A549 (cell line): Measurements from ENCODE around the gene HSD11B1L. TPM values are rescaled to one million over a fixed set of nuclear protein-coding genes. Genes with fewer than 3 reads are reported as not detected.

Experiments used
- ATAC-seq, 2 experiments: fragments of 200-7000 bp in 1 of 2; fragments of >200 bp in 1 of 2; cut with Nextera tagmentation in 1 of 2; cut with Tn5 transposase in 1 of 2; 3 replicates each; pipeline versions ENCODE4 v1.8.0 to v1.9.1; 2018 to 2020; ENCODE audit warnings: mild to moderate bottlenecking in 1 of 2, moderate library complexity in 1 of 2
- CTCF ChIA-PET: fragments of 300-600 bp; sonication (Branson Sonifier 250); formaldehyde crosslinking; extraction: SDS; loops from one replicate; lab custom pipeline; 2021; ENCODE audit warnings: antibody characterized with exemption, inconsistent platforms; lab: Yijun Ruan, JAX
- POLR2A ChIA-PET: fragments of 350-600 bp; formaldehyde crosslinking; extraction: SDS; loops from one replicate; lab custom pipeline; 2021; ENCODE audit warnings: antibody characterized with exemption, inconsistent platforms; lab: Yijun Ruan, JAX
- DNase-seq, 2 experiments: peaks; one replicate each; pipeline versions ENCODE4 v3.0.0 to v3.0.0-alpha.2; 2011 to 2016; ENCODE audit warnings: low read depth in 1 of 2, low spot score in 1 of 2
- FAIRE-seq: peaks from 2 replicates; lab custom pipeline; 2011; peaks lifted over from hg19 to GRCh38; lab: Jason Lieb, UNC
- H3K27ac ChIP-seq, 2 experiments: fragments of >200 bp; sonication (Bioruptor Twin); formaldehyde crosslinking; 3 replicates each; pipeline ENCODE4 v1.5.1; 2016 to 2017
- H3K4me1 ChIP-seq: fragments of >200 bp; sonication (Bioruptor Twin); formaldehyde crosslinking; 3 replicates; pipeline ENCODE4 v1.6.1; 2016
- H3K4me2 ChIP-seq: fragments of >200 bp; sonication (Bioruptor Twin); formaldehyde crosslinking; 3 replicates; pipeline ENCODE4 v1.6.1; 2016
- H3K4me3 ChIP-seq: fragments of >200 bp; sonication (Bioruptor Twin); formaldehyde crosslinking; 3 replicates; pipeline ENCODE4 v1.5.1; 2016
- H3K9me3 ChIP-seq: fragments of >200 bp; sonication (Bioruptor Twin); formaldehyde crosslinking; 3 replicates; pipeline ENCODE4 v1.6.1; 2016
- ATOH8 ChIP-seq: fragments of 250-450 bp; sonication (Bioruptor Pico); IDR thresholded peaks from 2 replicates; pipeline ENCODE4 v1.5.0; 2020; ENCODE audit warnings: low read depth, mild to moderate bottlenecking, moderate library complexity
- CBX8 ChIP-seq: fragments of 200-600 bp; sonication (generic); IDR thresholded peaks from 2 replicates; pipeline ENCODE4 v1.6.1; 2016
- CEBPB ChIP-seq, 2 experiments: fragments of >200 bp in 1 of 2; sonication (Bioruptor Twin) in 1 of 2; formaldehyde crosslinking in 1 of 2; IDR thresholded peaks; 2 replicates each; pipeline ENCODE4 v1.6.1; 2012 to 2016
- ELK1 ChIP-seq: fragments of 150-350 bp; IDR thresholded peaks from 2 replicates; pipeline ENCODE4 v1.6.1; 2014; ENCODE audit warnings: low read depth, mild to moderate bottlenecking, low read length
- EP300 ChIP-seq, 2 experiments: fragments of >200 bp; sonication (Bioruptor Twin); formaldehyde crosslinking; IDR thresholded peaks; 2 replicates in 1 of 2; 3 replicates in 1 of 2; pipeline ENCODE4 v1.6.1; 2016 to 2017
- FOXS1 ChIP-seq: fragments of 250-450 bp; sonication (Bioruptor Pico); IDR thresholded peaks from 2 replicates; pipeline ENCODE4 v1.5.0; 2020; ENCODE audit warnings: mild to moderate bottlenecking, moderate library complexity
- GATA3 ChIP-seq: IDR thresholded peaks from 2 replicates; pipeline ENCODE4 v1.6.1; 2012; ENCODE audit warnings: borderline replicate concordance
- HMGXB4 ChIP-seq: fragments of 250-450 bp; sonication (Bioruptor Pico); IDR thresholded peaks from 2 replicates; pipeline ENCODE4 v1.5.0; 2021; ENCODE audit warnings: mild to moderate bottlenecking, moderate library complexity, borderline replicate concordance
- HOXB13 ChIP-seq: fragments of 250-450 bp; sonication (Bioruptor Pico); IDR thresholded peaks from 2 replicates; pipeline ENCODE4 v1.5.0; 2020; ENCODE audit warnings: low read depth, mild to moderate bottlenecking, moderate library complexity
- HOXB5 ChIP-seq: fragments of 250-450 bp; sonication (Bioruptor Pico); IDR thresholded peaks from 2 replicates; pipeline ENCODE4 v1.5.0; 2020; ENCODE audit warnings: mild to moderate bottlenecking, moderate library complexity
- JUN ChIP-seq, 2 experiments: fragments of >200 bp; sonication (Bioruptor Twin); formaldehyde crosslinking; IDR thresholded peaks; 2 replicates in 1 of 2; 3 replicates in 1 of 2; pipeline ENCODE4 v1.6.1; 2016 to 2017
- KDM5A ChIP-seq: fragments of 200-600 bp; sonication (generic); IDR thresholded peaks from 2 replicates; pipeline ENCODE4 v1.6.1; 2016; ENCODE audit warnings: antibody characterized with exemption, mild to moderate bottlenecking
- MAFK ChIP-seq: fragments of 450-650 bp; IDR thresholded peaks from 2 replicates; pipeline ENCODE4 v1.6.1; 2014; ENCODE audit not compliant: partially characterized antibody
- NPAS2 ChIP-seq: fragments of 250-450 bp; sonication (Bioruptor Pico); IDR thresholded peaks from 2 replicates; pipeline ENCODE4 v1.8.0; 2022; ENCODE audit warnings: mild to moderate bottlenecking, moderate library complexity, borderline replicate concordance
- PBX3 ChIP-seq: IDR thresholded peaks from 2 replicates; pipeline ENCODE4 v1.6.1; 2012
- POLR2A ChIP-seq: IDR thresholded peaks from 2 replicates; pipeline ENCODE4 v1.6.1; 2012; ENCODE audit warnings: mild to moderate bottlenecking, low read length
- POLR2AphosphoS2 ChIP-seq: conservative IDR thresholded peaks from 2 replicates; pipeline ENCODE4 v1.6.1; 2012; ENCODE audit warnings: low read length, improper control_type of control experiment, inconsistent platforms
- RAD21 ChIP-seq, 2 experiments: fragments of >200 bp in 1 of 2; sonication (Bioruptor Twin) in 1 of 2; formaldehyde crosslinking in 1 of 2; IDR thresholded peaks in 1 of 2; conservative IDR thresholded peaks in 1 of 2; 2 replicates in 1 of 2; 3 replicates in 1 of 2; pipeline ENCODE4 v1.6.1; 2012 to 2018; ENCODE audit warnings: inconsistent platforms in 1 of 2
- RARB ChIP-seq: fragments of 250-450 bp; sonication (Bioruptor Pico); IDR thresholded peaks from 2 replicates; pipeline ENCODE4 v1.8.0; 2021; ENCODE audit warnings: mild to moderate bottlenecking, moderate library complexity
- RCOR1 ChIP-seq: fragments of 150-350 bp; IDR thresholded peaks from 2 replicates; pipeline ENCODE4 v1.6.1; 2014; ENCODE audit warnings: antibody characterized with exemption, low read length, low read depth
- RFX5 ChIP-seq: fragments of 450-650 bp; IDR thresholded peaks from 2 replicates; pipeline ENCODE4 v1.7.1; 2014; ENCODE audit warnings: antibody characterized with exemption, mild to moderate bottlenecking, moderate library complexity
- SREBF2 ChIP-seq: fragments of 450-650 bp; IDR thresholded peaks from 2 replicates; pipeline ENCODE4 v1.6.1; 2014; ENCODE audit warnings: mild to moderate bottlenecking, moderate library complexity
- WGBS: methylation state at CpG from one replicate; pipeline ENCODE4 v1.1.6; 2017; ENCODE audit errors: missing lambda C conversion rate; 5-methylcytosine and 5-hydroxymethylcytosine counted together
- polyA plus RNA-seq, 4 experiments: library from polyadenylated mRNA; depleted of rRNA in 3 of 4; stranded (reverse); fragments of >200 nt; fragmentation: RNase III in 1 of 4; extraction: RNeasy Plus Mini Kit Qiagen cat#74134 plus additional on column Dnase treatment in 1 of 4; gene quantifications; 2 replicates in 3 of 4; 3 replicates in 1 of 4; pipeline ENCODE4 v1.2.3, GENCODE V29; 2011 to 2017

Gene HSD11B1L
- polyA plus RNA-seq, 2 of the 4 experiments (the other 2 are of a cell fraction), result 2.8 to 4.8 TPM

GRCh38 chr19:5674714-5675113 lies 6.1 kb upstream of the HSD11B1L start:
- ChIA-PET POLR2A (interaction anchor here (1.6 kb wide), 1 partner anchor 12 kb away, joined by 3 read pairs; no protein-coding TSS in a partner anchor), CTCF (interaction anchor here (1.2 kb wide), 1 partner anchor 15 kb away, joined by 4 read pairs; the partner anchor contains the start of gene RPL36)
- Histone ChIP-seq H3K4me2 (no peak overlapping the region), H3K4me3 (no peak overlapping the region), H3K4me1 (0 out of 3 replicates have a peak, but pooled peaks cover 5% of the 10 kb centered on the region), H3K27ac (no peak overlapping the region), H3K9me3 (no peaks in the 10 kb centered on the region)
- ATAC-seq (no peak), FAIRE-seq (no peak), DNase-seq (no peak)
- 92% methylated on average over 5 of the region's 5 CpGs for WGBS
- TF ChIP-seq RFX5 (no peak), POLR2A (peak; percentile 13; the same call in 1 of the 2 replicates)

- FAIRE-seq (no peak), ATAC-seq (no peak), DNase-seq (no peak)
- no peak overlapping the region for H3K4me3 ChIP-seq
- H3K4me2 ChIP-seq, result no peak overlapping the region
- POLR2A ChIA-PET, result interaction anchor here (1.0 to 1.6 kb wide), 2 partner anchors 10 to 11 kb away, joined by 3 read pairs; no protein-coding TSS in a partner anchor
- CTCF ChIA-PET, result interaction anchor here (1.0 to 2.7 kb wide), 4 partner anchors 11 to 13 kb away, joined by 4 to 6 read pairs (median 4); partner anchors contain the start of gene RPL36
- TF ChIP-seq HOXB13 (CRISPR knock-in tag), result no peak
- TF ChIP-seq RAD21 (conservative IDR thresholded peaks at IDR 0.05 in 1 of 2, IDR thresholded peaks at IDR 0.05 in 1 of 2), result no peak
- no peak for TF ChIP-seq POLR2AphosphoS2
- no peak overlapping the region for H3K27ac ChIP-seq
- WGBS, result 84% methylated on average over 10 of the region's 17 CpGs
- H3K4me1 ChIP-seq, result peaks cover 8% of the 10 kb centered on the region; the same call in 1 of the 3 replicates
- H3K9me3 ChIP-seq, result no peaks in the 10 kb centered on the region
Measured at GRCh38 chr19:5676105-5676771, 4.6 kb upstream of the HSD11B1L start.

GRCh38 chr19:5676772-5677105 lies 4.1 kb upstream of the HSD11B1L start:
- ATAC-seq (no peak), FAIRE-seq (no peak)

More at GRCh38 chr19:5676772-5677105, 4.1 kb upstream of the HSD11B1L start:
- WGBS, result 84% methylated on average over 9 of the region's 13 CpGs
- no peak overlapping the region for H3K27ac ChIP-seq
- CTCF ChIA-PET, result interaction anchor here (0.7 to 2.7 kb wide), 4 partner anchors 10 to 13 kb away, joined by 3 to 6 read pairs (median 4); partner anchors contain the start of gene RPL36
- H3K4me1 ChIP-seq, result peaks cover 9% of the 10 kb centered on the region; the same call in 1 of the 3 replicates
- H3K4me3 ChIP-seq, result no peak overlapping the region
- POLR2A ChIA-PET, result no interaction called here
- DNase-seq, result no peak
- H3K4me2 ChIP-seq, result no peak overlapping the region
- TF ChIP-seq NPAS2 (CRISPR knock-in tag), result no peak
- TF ChIP-seq MAFK, result no peak
- no peak for TF ChIP-seq RAD21 (conservative IDR thresholded peaks at IDR 0.05 in 1 of 2, IDR thresholded peaks at IDR 0.05 in 1 of 2)
- no peak for TF ChIP-seq ELK1
- TF ChIP-seq JUN (IDR thresholded peaks at IDR 0.05), result no peak
- TF ChIP-seq ATOH8 (CRISPR knock-in tag), result no peak
- TF ChIP-seq CEBPB (IDR thresholded peaks at IDR 0.05), result no peak
- no peak for TF ChIP-seq PBX3
- TF ChIP-seq EP300 (IDR thresholded peaks at IDR 0.05), result no peak
- no peak for TF ChIP-seq POLR2A
- TF ChIP-seq RARB (CRISPR knock-in tag), result no peak
- TF ChIP-seq SREBF2, result no peak
- TF ChIP-seq HOXB5 (CRISPR knock-in tag), result no peak
- TF ChIP-seq GATA3, result no peak
- no peak for TF ChIP-seq POLR2AphosphoS2
- no peak for TF ChIP-seq HMGXB4 (CRISPR knock-in tag)
- TF ChIP-seq KDM5A, result no peak
- no peak for TF ChIP-seq RCOR1
- TF ChIP-seq CBX8, result no peak
- TF ChIP-seq FOXS1 (CRISPR knock-in tag), result no peak
- TF ChIP-seq, all 56 proteins: peak for 0
- H3K9me3 ChIP-seq, result no peaks in the 10 kb centered on the region
